Sigmoid colon (tissue), 7 donors: ENCODE data around the gene SLC10A3. TPM values are rescaled to one million over a fixed set of nuclear protein-coding genes. Genes with fewer than 3 reads are reported as not detected.

Experiments used
- DNase-seq: peaks from one replicate; pipeline ENCODE4 v3.0.0-alpha.2; 2019
- H3K27ac ChIP-seq, 4 donors: fragments of 200-600 bp; sonication (generic); one replicate each; pipeline ENCODE4 v1.5.1; 2016 to 2019; ENCODE audit warnings: mild to moderate bottlenecking in 1 of 4
- H3K27me3 ChIP-seq, 3 donors: fragments of 200-600 bp; sonication (generic); one replicate each; pipeline ENCODE4 v1.5.1; 2019; ENCODE audit warnings: mild to moderate bottlenecking in 1 of 3
- H3K36me3 ChIP-seq, 4 donors: fragments of 200-600 bp; sonication (generic); one replicate each; pipeline ENCODE4 v1.5.1; 2016 to 2019
- H3K4me1 ChIP-seq, 4 donors: fragments of 200-600 bp; sonication (generic); one replicate each; pipeline ENCODE4 v1.5.1; 2017 to 2019
- H3K4me3 ChIP-seq, 4 donors: fragments of 200-600 bp; sonication (generic); one replicate each; pipeline ENCODE4 v1.5.1; 2017 to 2019; ENCODE audit warnings: mild to moderate bottlenecking in 2 of 4, moderate library complexity in 1 of 4
- H3K9me3 ChIP-seq, 4 donors: fragments of 200-600 bp in 3 of 4; sonication (generic) in 3 of 4; one replicate each; pipeline versions ENCODE4 v1.5.1 to v1.6.1; 2013 to 2019
- EP300 ChIP-seq, 4 donors: sonication (generic); formaldehyde crosslinking; IDR thresholded peaks; one replicate each; pipeline ENCODE4 v1.6.1; 2017; ENCODE audit warnings: antibody characterized with exemption in 4 of 4
- POLR2A ChIP-seq, 2 donors: fragments of 450-650 bp; IDR thresholded peaks; one replicate each; pipeline ENCODE4 v1.6.1; 2016; ENCODE audit warnings: antibody characterized with exemption in 2 of 2, mild to moderate bottlenecking in 2 of 2, moderate library complexity in 2 of 2
- POLR2AphosphoS5 ChIP-seq, 4 donors: sonication (generic); formaldehyde crosslinking; IDR thresholded peaks; one replicate each; pipeline ENCODE4 v1.6.1; 2017; ENCODE audit warnings: antibody characterized with exemption in 4 of 4
- WGBS, 2 donors: extraction: QIAGEN DNeasy Blood & Tissue Kit; methylation state at CpG; one replicate each; pipeline ENCODE4 v1.1.7; 2013; 5-methylcytosine and 5-hydroxymethylcytosine counted together
- intact Hi-C: fragments of 100-400 bp; cut with DNase I; formaldehyde crosslinking; loops from one replicate; pipeline ENCODE4 v1.15.1; 2023
- polyA plus RNA-seq, 3 donors: library from polyadenylated mRNA; stranded (reverse); fragments of 200-250 nt; gene quantifications; one replicate each; pipeline ENCODE4 v1.2.3, GENCODE V29; 2013
- total RNA-seq, 4 donors: library from RNA; depleted of rRNA; stranded (reverse); fragments of >200 nt; gene quantifications; one replicate each; pipeline ENCODE4 v1.1.0, GENCODE V29; 2016
- TF ChIP-seq, protein P1 (sequence below), 4 experiments: fragments of 450-650 bp in 3 of 4; fragments of 200-600 bp in 1 of 4; IDR thresholded peaks; one replicate each; pipeline ENCODE4 v1.5.1; 2016 to 2019; ENCODE audit warnings: antibody characterized with exemption in 4 of 4, mild to moderate bottlenecking in 3 of 4, moderate library complexity in 2 of 4
- donor health status: healthy with polysubstance abuse.
- donor health status: Bipolar disorder and iron deficiency.
- donor health status: healthy.

The SLC10A3 gene
- total and polyA plus RNA-seq, 7 donors: 12.9 to 28.8 (median 18.6) TPM

DNA sequence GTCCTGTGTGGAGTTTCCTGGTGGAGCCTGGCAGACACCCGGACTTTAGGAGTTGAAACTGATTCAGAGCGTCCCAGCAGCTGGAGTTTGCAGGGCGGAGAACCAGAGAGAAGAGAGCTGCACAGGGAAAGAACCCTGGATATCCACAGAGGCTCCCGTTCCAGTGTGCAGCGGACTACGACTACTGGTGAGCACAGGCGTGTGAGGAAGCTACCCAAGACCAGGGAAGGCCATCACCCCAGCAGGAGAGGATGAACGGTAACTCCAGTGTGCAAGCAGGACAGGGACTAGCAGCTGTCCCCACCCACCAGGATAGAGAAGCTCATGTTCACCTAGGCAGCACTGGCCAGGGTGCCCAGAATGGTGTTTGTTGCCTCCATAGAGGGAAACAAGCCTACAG lies 13.6 kb downstream of the SLC10A3 start:
- WGBS, 2 donors: 87 to 88% methylated on average over 8 of the region's 8 CpGs
- TF ChIP-seq POLR2A (IDR thresholded peaks at IDR 0.05) (no peak), EP300 (IDR thresholded peaks at IDR 0.05) (no peak), POLR2AphosphoS5 (IDR thresholded peaks at IDR 0.05) (no peak)
- TF ChIP-seq, protein P1, sequence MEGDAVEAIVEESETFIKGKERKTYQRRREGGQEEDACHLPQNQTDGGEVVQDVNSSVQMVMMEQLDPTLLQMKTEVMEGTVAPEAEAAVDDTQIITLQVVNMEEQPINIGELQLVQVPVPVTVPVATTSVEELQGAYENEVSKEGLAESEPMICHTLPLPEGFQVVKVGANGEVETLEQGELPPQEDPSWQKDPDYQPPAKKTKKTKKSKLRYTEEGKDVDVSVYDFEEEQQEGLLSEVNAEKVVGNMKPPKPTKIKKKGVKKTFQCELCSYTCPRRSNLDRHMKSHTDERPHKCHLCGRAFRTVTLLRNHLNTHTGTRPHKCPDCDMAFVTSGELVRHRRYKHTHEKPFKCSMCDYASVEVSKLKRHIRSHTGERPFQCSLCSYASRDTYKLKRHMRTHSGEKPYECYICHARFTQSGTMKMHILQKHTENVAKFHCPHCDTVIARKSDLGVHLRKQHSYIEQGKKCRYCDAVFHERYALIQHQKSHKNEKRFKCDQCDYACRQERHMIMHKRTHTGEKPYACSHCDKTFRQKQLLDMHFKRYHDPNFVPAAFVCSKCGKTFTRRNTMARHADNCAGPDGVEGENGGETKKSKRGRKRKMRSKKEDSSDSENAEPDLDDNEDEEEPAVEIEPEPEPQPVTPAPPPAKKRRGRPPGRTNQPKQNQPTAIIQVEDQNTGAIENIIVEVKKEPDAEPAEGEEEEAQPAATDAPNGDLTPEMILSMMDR (IDR thresholded peaks at IDR 0.05): no peak
- DNase-seq: no peak
- H3K4me3 ChIP-seq: no peak overlapping the region
- no peak overlapping the region for H3K27ac ChIP-seq
- no peaks in the 10 kb centered on the region for H3K27me3 ChIP-seq
- H3K36me3 ChIP-seq: no peaks in the 10 kb centered on the region
- H3K9me3 ChIP-seq: no peaks in the 10 kb centered on the region
- intact Hi-C loops: loop anchor here (2.0 to 5.0 kb wide), 3 partner anchors 18 to 65 kb away; partner anchors contain the start of genes FAM3A, PLXNA3 and TAFAZZIN
- H3K4me1 ChIP-seq: peaks cover 0 to 13% (median 5%) of the 10 kb centered on the region in 4 donors

DNA sequence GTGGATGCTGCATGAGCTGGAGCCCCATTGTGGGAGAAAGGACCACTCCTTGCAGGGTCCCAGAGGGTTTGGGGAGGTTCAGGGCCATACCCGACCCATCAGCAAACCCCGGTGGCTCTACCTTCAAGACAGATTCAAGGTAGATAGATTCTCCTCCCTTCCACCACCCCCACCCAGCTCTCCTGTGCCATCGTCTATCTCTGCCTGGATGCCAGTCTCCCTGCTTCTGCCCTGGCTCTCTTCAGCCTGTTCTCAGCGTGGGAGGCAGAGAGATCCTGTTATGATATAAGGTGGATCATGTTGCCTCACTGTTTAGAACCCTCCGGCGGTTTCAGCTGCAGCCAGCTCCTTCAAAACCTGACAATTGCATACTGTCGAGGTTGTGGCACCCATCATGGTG lies 16.7 kb downstream of the SLC10A3 start:
- Histone ChIP-seq H3K36me3 (peaks cover 0 to 14% (median 6%) of the 10 kb centered on the region in 4 donors), H3K4me3 (no peak overlapping the region), H3K9me3 (no peaks in the 10 kb centered on the region), H3K4me1 (peaks cover 0 to 8% (median 2%) of the 10 kb centered on the region in 4 donors), H3K27ac (no peak overlapping the region), H3K27me3 (no peaks in the 10 kb centered on the region)
- no peak for DNase-seq
- intact Hi-C loops: no loop called here
- TF ChIP-seq POLR2AphosphoS5 (IDR thresholded peaks at IDR 0.05): no peak
- TF ChIP-seq POLR2A (IDR thresholded peaks at IDR 0.05): no peak
- TF ChIP-seq EP300 (IDR thresholded peaks at IDR 0.05): no peak
- TF ChIP-seq, protein P1 (IDR thresholded peaks at IDR 0.05): no peak
- WGBS, 2 donors: 90 to 93% methylated on average over 7 of the region's 7 CpGs

DNA sequence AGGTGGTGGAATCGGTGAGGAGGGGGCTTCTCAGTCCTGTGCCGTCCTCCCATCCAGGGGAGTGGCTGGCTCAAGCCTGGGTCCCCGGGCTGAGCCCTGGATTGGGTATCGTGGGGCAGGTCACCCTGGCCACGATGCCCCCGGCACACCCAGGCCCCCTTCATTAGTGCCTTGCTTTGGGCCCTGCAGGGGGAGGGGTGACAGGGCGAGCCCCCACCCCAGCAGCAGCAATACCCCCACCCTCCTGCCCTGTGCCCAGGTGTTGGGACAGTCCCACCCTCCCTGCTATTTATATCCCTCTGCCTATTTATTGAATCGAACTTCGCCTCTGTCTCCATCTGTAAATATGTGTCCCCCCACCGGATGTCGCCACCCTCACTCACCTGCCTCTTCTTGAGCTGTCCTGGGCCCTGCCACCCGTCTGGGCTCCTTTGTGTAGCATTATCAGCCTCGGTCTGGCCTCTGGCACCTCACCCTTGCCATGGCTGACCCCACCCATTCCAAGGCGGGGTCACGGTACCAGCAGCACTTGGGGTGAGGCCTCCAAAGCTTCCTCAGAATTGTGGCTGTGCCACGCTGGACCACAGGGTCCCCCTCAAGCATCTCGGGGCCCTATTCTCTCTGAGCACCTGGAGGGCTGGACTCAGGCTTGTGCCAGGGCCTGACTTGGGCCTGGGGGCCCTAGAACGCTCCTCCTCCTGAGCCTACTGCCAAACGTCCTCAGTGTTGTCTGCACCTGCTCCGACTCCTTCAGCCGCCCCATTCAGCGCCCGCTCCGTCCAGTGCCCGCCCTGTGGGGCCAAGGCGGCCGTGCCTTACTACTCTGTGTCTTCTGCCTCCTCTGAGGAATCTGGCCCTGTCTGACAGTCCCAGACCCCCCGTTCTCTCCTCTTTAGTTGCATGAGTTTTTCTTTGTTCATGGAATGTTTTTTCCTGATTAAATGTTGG lies 17.5 kb downstream of the SLC10A3 start:
- intact Hi-C loops: no loop called here
- peaks cover 0 to 20% (median 10%) of the 10 kb centered on the region in 4 donors for H3K36me3 ChIP-seq
- 62 to 78% methylated on average over 28 of the region's 28 CpGs for WGBS, 2 donors

DNA sequence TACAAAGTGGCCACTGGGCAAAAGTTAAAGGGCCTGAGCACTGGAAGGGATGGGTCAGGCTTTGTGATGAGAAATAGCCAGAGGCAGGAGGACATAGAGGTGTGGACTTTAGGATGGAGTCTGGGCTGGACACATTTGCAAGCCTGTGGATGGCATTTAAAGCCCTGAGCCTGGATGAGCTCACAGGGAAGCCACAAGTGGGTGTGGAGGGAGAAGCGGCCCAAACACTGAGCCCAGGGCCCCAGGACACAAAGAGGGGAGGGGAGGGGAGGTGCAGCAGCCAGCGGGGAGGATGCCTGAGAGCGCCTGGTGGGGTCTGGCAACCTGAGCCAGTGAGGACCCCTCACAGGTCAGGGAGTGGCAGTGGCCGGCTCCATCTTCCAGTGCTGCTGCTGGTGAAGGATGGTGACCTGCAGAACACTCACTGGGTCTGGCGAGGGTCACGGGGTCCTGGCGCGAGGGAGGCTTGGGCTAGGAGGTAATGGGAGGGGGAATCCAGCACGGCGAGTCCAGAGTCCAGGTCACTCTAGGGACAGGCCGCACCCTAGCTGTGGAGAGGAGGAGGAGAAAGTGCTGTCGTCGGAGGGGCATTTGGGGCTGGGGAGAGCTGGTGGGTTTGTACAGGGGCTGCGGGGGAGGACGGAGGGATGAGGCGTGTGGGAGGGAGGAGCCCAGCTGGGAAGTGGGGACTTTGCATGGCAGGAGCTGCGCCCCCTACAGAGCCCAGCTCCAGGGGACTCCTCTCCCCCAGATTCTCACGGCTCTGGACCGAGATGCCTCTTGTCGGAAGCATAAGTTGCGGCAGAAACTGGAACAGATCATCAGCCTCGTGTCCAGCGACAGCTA lies 18.4 kb downstream of the SLC10A3 start:
- no peak for DNase-seq
- Histone ChIP-seq H3K27me3 (no peaks in the 10 kb centered on the region), H3K27ac (no peak overlapping the region), H3K9me3 (no peaks in the 10 kb centered on the region), H3K4me1 (no peaks in the 10 kb centered on the region), H3K4me3 (no peak overlapping the region), H3K36me3 (peaks cover 0 to 25% (median 12%) of the 10 kb centered on the region in 4 donors)
- intact Hi-C loops: no loop called here
- WGBS, 2 donors: 67 to 88% methylated on average over 23 of the region's 23 CpGs
- TF ChIP-seq POLR2AphosphoS5 (IDR thresholded peaks at IDR 0.05) (no peak), EP300 (IDR thresholded peaks at IDR 0.05) (no peak), POLR2A (IDR thresholded peaks at IDR 0.05) (no peak)
- TF ChIP-seq, protein P1 (IDR thresholded peaks at IDR 0.05): no peak

More for the DNA sequence above, 17.5 kb downstream of the SLC10A3 start:
- H3K27ac ChIP-seq: no peak overlapping the region
- H3K4me1 ChIP-seq: peaks cover 0 to 2% (median under 1%) of the 10 kb centered on the region in 4 donors
- H3K9me3 ChIP-seq: no peaks in the 10 kb centered on the region
- TF ChIP-seq POLR2A (IDR thresholded peaks at IDR 0.05): no peak
- no peak for DNase-seq
- H3K27me3 ChIP-seq: no peaks in the 10 kb centered on the region
- no peak overlapping the region for H3K4me3 ChIP-seq
